Uterus (tissue), 4 donors: Measurements from ENCODE around the gene TNS1. TPM values are rescaled to one million over a fixed set of nuclear protein-coding genes. Genes with fewer than 3 reads are reported as not detected.

ENCODE experiments used
- DNase-seq, 2 donors: peaks; one replicate each; pipeline ENCODE4 v3.0.0-alpha.2; 2019 to 2020
- H3K27ac ChIP-seq, 2 donors: fragments of 200-600 bp; sonication (generic); 1 replicate in 1 of 2; 2 replicates in 1 of 2; pipeline ENCODE4 v1.5.1; 2016 to 2018
- H3K27me3 ChIP-seq, 2 donors: fragments of 200-600 bp; sonication (generic); one replicate each; pipeline ENCODE4 v1.5.1; 2018 to 2019; ENCODE audit warnings: control low read depth in 1 of 2
- H3K36me3 ChIP-seq, 2 donors: fragments of 200-600 bp; sonication (generic); one replicate each; pipeline ENCODE4 v1.5.1; 2019; ENCODE audit warnings: control low read depth in 1 of 2
- H3K4me1 ChIP-seq, 2 donors: fragments of 200-600 bp; sonication (generic); one replicate each; pipeline ENCODE4 v1.5.1; 2018 to 2019; ENCODE audit warnings: control low read depth in 1 of 2
- H3K4me3 ChIP-seq, 2 donors: fragments of 200-600 bp; sonication (generic); 1 replicate in 1 of 2; 2 replicates in 1 of 2; pipeline ENCODE4 v1.5.1; 2018 to 2019; ENCODE audit warnings: mild to moderate bottlenecking in 1 of 2
- H3K9me3 ChIP-seq, 2 donors: fragments of 200-600 bp; sonication (generic); one replicate each; pipeline ENCODE4 v1.5.1; 2019; ENCODE audit warnings: control low read depth in 1 of 2
- CTCF ChIP-seq, 4 experiments: fragments of 200-600 bp in 2 of 4; fragments of 450-650 bp in 2 of 4; sonication (generic) in 2 of 4; IDR thresholded peaks; one replicate each; pipeline ENCODE4 v1.5.1; 2016 to 2019; ENCODE audit warnings: antibody characterized with exemption in 4 of 4, mild to moderate bottlenecking in 2 of 4, moderate library complexity in 1 of 4
- POLR2A ChIP-seq, 2 donors: fragments of 450-650 bp; IDR thresholded peaks; one replicate each; pipeline ENCODE4 v1.6.1; 2016; ENCODE audit warnings: antibody characterized with exemption in 2 of 2, mild to moderate bottlenecking in 1 of 2, moderate library complexity in 1 of 2
- intact Hi-C: fragments of 100-400 bp; cut with DNase I; formaldehyde crosslinking; loops from one replicate; pipeline ENCODE4 v1.15.1; 2023; ENCODE audit warnings: low total_unique reads
- total RNA-seq, 4 donors: library from RNA; depleted of rRNA in 3 of 4; stranded (reverse); fragments of >200 nt in 3 of 4; gene quantifications; one replicate each; pipeline versions ENCODE4 v1.1.0 to v1.2.4, GENCODE V29; 2014 to 2023
- donor health status: DM: yes; HTN: yes; CAD: no.

TNS1 gene
- total RNA-seq, 4 donors from 2014 or later = 144 to 1,338 (median 313) TPM

GRCh38 chr2:218043100-218043499 lies 40.3 kb upstream of the TNS1 start:
- Histone ChIP-seq H3K4me3 (no peak overlapping the region), H3K9me3 (no peaks in the 10 kb centered on the region), H3K27ac (no peak overlapping the region), H3K27me3 (no peaks in the 10 kb centered on the region), H3K4me1 (no peaks in the 10 kb centered on the region), H3K36me3 (no peaks in the 10 kb centered on the region)
- DNase-seq = no peak
- TF ChIP-seq POLR2A (IDR thresholded peaks at IDR 0.05) (no peak), CTCF (IDR thresholded peaks at IDR 0.05) (no peak)
- intact Hi-C loops = no loop called here

GRCh38 chr2:218041302-218042168 lies 38.7 kb upstream of the TNS1 start:
- no peak overlapping the region for H3K27ac ChIP-seq
- no peaks in the 10 kb centered on the region for H3K4me1 ChIP-seq
- intact Hi-C loops = no loop called here
- no peak for DNase-seq
- no peaks in the 10 kb centered on the region for H3K9me3 ChIP-seq
- no peaks in the 10 kb centered on the region for H3K36me3 ChIP-seq
- no peak overlapping the region for H3K4me3 ChIP-seq
- no peaks in the 10 kb centered on the region for H3K27me3 ChIP-seq
- no peak for TF ChIP-seq POLR2A (IDR thresholded peaks at IDR 0.05)
- no peak for TF ChIP-seq CTCF (IDR thresholded peaks at IDR 0.05)

- H3K27ac ChIP-seq = no peak overlapping the region
- no peak for DNase-seq
- H3K36me3 ChIP-seq = no peaks in the 10 kb centered on the region
- no peak overlapping the region for H3K4me3 ChIP-seq
- intact Hi-C loops = no loop called here
- H3K4me1 ChIP-seq = no peaks in the 10 kb centered on the region
- TF ChIP-seq CTCF (IDR thresholded peaks at IDR 0.05) (no peak), POLR2A (IDR thresholded peaks at IDR 0.05) (no peak)
- no peaks in the 10 kb centered on the region for H3K9me3 ChIP-seq
- H3K27me3 ChIP-seq = no peaks in the 10 kb centered on the region
These were observed 38.1 kb upstream of the TNS1 start for GRCh38 chr2:218040883-218041282.

GRCh38 chr2:218039171-218039570 lies 36.4 kb upstream of the TNS1 start:
- H3K27me3 ChIP-seq = no peaks in the 10 kb centered on the region
- H3K9me3 ChIP-seq = no peaks in the 10 kb centered on the region
- peaks cover 0 to 5% of the 10 kb centered on the region in 2 donors for H3K4me1 ChIP-seq
- no peak for TF ChIP-seq POLR2A (IDR thresholded peaks at IDR 0.05)
- no peak for TF ChIP-seq CTCF (IDR thresholded peaks at IDR 0.05)
- H3K27ac ChIP-seq = no peak overlapping the region
- no peak overlapping the region for H3K4me3 ChIP-seq
- intact Hi-C loops = no loop called here
- DNase-seq = no peak
- H3K36me3 ChIP-seq = no peaks in the 10 kb centered on the region

GRCh38 chr2:218036371-218036770 lies 33.6 kb upstream of the TNS1 start:
- Histone ChIP-seq H3K9me3 (no peaks in the 10 kb centered on the region), H3K4me3 (no peak overlapping the region), H3K27ac (no peak overlapping the region), H3K36me3 (no peaks in the 10 kb centered on the region), H3K27me3 (no peaks in the 10 kb centered on the region), H3K4me1 (peaks cover 0 to 5% of the 10 kb centered on the region in 2 donors)
- DNase-seq = no peak
- intact Hi-C loops = no loop called here
- TF ChIP-seq CTCF (IDR thresholded peaks at IDR 0.05) = no peak
- TF ChIP-seq POLR2A (IDR thresholded peaks at IDR 0.05) = no peak
